Muscle layer of colon (tissue), 2 donors: ENCODE data around the gene QKI.

Source experiments
- H3K27ac ChIP-seq: one replicate; pipeline ENCODE4 v1.7.0; 2013; ENCODE audit warnings: low read depth, mild to moderate bottlenecking, low read length, moderate library complexity
- H3K27me3 ChIP-seq, 2 donors: one replicate each; pipeline ENCODE4 v1.7.0; 2013; ENCODE audit warnings: low read length in 2 of 2, mild to moderate bottlenecking in 2 of 2; ENCODE audit not compliant: insufficient read depth in 2 of 2, control insufficient read depth in 1 of 2
- H3K36me3 ChIP-seq: one replicate; pipeline ENCODE4 v1.7.0; 2013; ENCODE audit warnings: mild to moderate bottlenecking, low read length; ENCODE audit not compliant: insufficient read depth
- H3K4me1 ChIP-seq: one replicate; pipeline ENCODE4 v1.7.0; 2013; ENCODE audit warnings: mild to moderate bottlenecking, low read length; ENCODE audit not compliant: insufficient read depth
- H3K4me3 ChIP-seq, 2 donors: one replicate each; pipeline ENCODE4 v1.7.0; 2013; ENCODE audit warnings: low read length in 2 of 2, low read depth in 1 of 2, mild to moderate bottlenecking in 1 of 2, moderate library complexity in 1 of 2
- H3K9ac ChIP-seq: one replicate; pipeline ENCODE4 v1.7.0; 2013; ENCODE audit warnings: low read length
- H3K9me3 ChIP-seq: one replicate; pipeline ENCODE4 v1.7.0; 2013; ENCODE audit warnings: mild to moderate bottlenecking, low read length
- donor health status: abdominal sarcoma.
- donor health status: Adenocarcinoma of cecum.

Gene QKI

DNA sequence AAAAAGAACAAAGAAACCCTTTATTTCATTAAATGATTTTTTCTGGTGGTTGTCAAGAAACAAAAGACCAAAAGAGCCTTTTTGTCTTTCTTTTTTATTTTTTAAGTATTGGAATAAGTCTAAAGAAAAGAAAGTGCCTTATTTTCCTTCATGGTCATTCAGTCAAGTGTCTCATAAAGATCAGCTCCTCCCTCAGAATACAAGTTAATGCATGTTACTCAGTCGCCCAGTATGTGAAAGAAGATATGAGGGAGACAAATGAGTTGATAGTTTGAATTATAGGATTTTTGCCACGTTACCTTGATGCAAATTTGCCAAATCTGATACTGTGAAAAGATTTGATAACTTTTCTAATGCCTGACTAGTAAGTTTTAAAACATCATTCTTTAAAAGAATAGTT lies 157.2 kb downstream of the QKI start:
- Histone ChIP-seq H3K27ac (no peak overlapping the region), H3K4me1 (no peaks in the 10 kb centered on the region)

GRCh38 chr6:163572612-163573011 lies 158.1 kb downstream of the QKI start:
- H3K36me3 ChIP-seq = peaks cover 10% of the 10 kb centered on the region
- no peak overlapping the region for H3K9ac ChIP-seq
- no peaks in the 10 kb centered on the region for H3K27me3 ChIP-seq
- H3K9me3 ChIP-seq = no peaks in the 10 kb centered on the region
- no peak overlapping the region for H3K27ac ChIP-seq
- H3K4me3 ChIP-seq = no peak overlapping the region
- H3K4me1 ChIP-seq = no peaks in the 10 kb centered on the region

More for the DNA sequence above, 157.2 kb downstream of the QKI start:
- Histone ChIP-seq H3K36me3 (peaks cover 10% of the 10 kb centered on the region), H3K9ac (no peak overlapping the region), H3K9me3 (no peaks in the 10 kb centered on the region), H3K27me3 (no peaks in the 10 kb centered on the region), H3K4me3 (no peak overlapping the region)

DNA sequence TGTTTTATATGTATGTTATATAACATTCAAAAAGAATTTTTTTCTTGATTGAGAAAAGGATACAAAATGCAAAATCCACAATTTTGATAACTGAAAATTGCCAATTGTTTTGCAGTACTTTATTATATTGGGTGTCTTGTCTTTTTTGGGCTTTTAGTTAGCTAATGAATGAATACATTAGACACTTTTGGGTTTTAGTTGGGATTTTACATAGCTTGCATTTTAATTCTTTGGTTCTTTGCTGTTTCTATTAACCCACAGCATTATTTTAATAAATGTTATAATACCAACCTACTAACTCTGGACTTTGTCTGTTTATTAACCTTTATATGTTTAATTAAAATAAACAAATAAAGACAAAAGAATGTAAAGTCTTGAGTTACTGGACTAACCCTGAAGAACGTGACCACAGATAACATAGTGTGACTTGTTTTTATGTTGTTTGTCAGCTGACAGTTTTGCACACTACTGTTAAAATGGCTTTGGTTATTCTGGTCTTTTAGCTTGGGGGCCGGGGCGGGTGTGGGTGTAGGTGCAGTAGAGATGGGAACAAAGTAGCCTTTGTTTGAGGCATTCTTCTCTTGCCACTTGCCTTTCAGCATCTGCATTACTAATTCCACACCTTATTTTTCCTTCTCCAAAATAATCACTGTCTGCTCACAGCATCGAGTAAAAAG lies 159.1 kb downstream of the QKI start:
- Histone ChIP-seq H3K9me3 (no peaks in the 10 kb centered on the region), H3K27me3 (no peaks in the 10 kb centered on the region), H3K9ac (no peak overlapping the region), H3K4me1 (no peaks in the 10 kb centered on the region), H3K27ac (no peak overlapping the region), H3K36me3 (peaks cover 10% of the 10 kb centered on the region), H3K4me3 (no peak overlapping the region)

- H3K27ac ChIP-seq = no peak overlapping the region
- no peaks in the 10 kb centered on the region for H3K27me3 ChIP-seq
- H3K4me1 ChIP-seq = peaks cover 9% of the 10 kb centered on the region
- no peaks in the 10 kb centered on the region for H3K9me3 ChIP-seq
- H3K9ac ChIP-seq = no peak overlapping the region
- H3K4me3 ChIP-seq = no peak overlapping the region
- H3K36me3 ChIP-seq = peaks cover 2% of the 10 kb centered on the region
Measured at GRCh38 chr6:163576114-163576513, 161.6 kb downstream of the QKI start.

DNA sequence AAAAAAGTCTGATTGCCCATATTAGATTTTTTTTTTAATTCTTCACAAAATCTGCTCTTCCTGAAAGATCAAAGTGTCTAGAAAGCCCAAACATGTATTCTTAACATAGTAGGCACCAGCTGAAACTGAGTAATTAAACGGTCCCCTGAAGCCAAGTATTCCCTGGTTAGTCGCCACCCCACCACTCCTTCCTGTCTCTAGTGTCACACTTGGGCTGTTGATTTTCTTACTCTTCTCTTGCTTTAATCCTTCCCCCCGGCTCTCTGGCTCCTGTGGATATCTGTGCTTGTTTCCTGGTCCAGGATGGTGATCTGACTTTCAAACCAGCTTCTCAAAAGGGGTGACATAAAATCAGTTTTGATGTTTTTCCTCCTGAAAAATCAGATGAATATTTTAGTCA lies 162.9 kb downstream of the QKI start:
- Histone ChIP-seq H3K4me1 (peaks cover 9% of the 10 kb centered on the region), H3K9me3 (no peaks in the 10 kb centered on the region), H3K4me3 (no peak overlapping the region), H3K27ac (no peak overlapping the region), H3K27me3 (no peaks in the 10 kb centered on the region), H3K9ac (no peak overlapping the region), H3K36me3 (no peaks in the 10 kb centered on the region)

- Histone ChIP-seq H3K27me3 (no peaks in the 10 kb centered on the region), H3K4me3 (no peak overlapping the region), H3K4me1 (peaks cover 9% of the 10 kb centered on the region), H3K27ac (no peak overlapping the region), H3K9me3 (no peaks in the 10 kb centered on the region), H3K36me3 (no peaks in the 10 kb centered on the region), H3K9ac (no peak overlapping the region)
Measured at GRCh38 chr6:163579111-163579879, 164.8 kb downstream of the QKI start.

GRCh38 chr6:163579880-163580295 lies 165.4 kb downstream of the QKI start:
- peaks cover 9% of the 10 kb centered on the region for H3K4me1 ChIP-seq
- H3K4me3 ChIP-seq = no peak overlapping the region
- no peaks in the 10 kb centered on the region for H3K36me3 ChIP-seq
- H3K27me3 ChIP-seq = no peaks in the 10 kb centered on the region
- no peak overlapping the region for H3K9ac ChIP-seq
- no peaks in the 10 kb centered on the region for H3K9me3 ChIP-seq
- no peak overlapping the region for H3K27ac ChIP-seq

DNA sequence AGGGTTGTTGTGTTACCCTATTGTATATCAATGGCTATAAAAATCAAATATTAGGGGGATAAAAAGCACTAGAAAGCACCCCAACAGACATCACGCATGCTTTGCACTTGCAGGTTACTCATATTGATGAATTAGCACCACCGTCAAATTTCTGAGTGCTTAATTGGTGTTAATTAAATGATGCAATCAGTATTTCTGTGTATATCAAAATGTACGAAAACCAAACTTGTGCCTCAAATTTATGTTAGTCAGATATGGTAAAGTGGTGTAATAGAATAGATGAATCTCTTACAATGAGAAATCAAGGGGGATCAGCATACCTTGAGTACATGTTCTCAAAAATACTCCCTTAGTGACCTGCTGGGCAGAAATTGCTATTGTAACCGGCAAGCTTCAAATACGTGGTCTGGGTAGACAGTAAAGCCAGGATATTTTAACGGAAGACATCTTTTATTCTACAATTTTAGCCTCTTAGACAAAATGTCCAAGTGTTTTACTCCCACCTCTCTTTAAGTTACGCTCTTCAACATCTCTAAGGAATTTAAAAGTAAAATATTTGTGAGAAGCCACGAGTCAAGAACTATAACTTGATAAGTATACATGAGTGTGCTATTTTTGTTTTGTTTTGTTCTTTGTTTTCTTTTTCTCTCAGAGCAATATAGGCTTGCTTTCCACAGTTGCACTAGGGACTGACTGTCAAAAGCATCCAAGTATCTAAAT lies 166.0 kb downstream of the QKI start:
- Histone ChIP-seq H3K27ac (no peak overlapping the region), H3K9me3 (no peaks in the 10 kb centered on the region), H3K27me3 (no peaks in the 10 kb centered on the region), H3K4me1 (peaks cover 9% of the 10 kb centered on the region), H3K36me3 (no peaks in the 10 kb centered on the region), H3K4me3 (no peak overlapping the region), H3K9ac (no peak overlapping the region)

- no peak overlapping the region for H3K27ac ChIP-seq
Measured at GRCh38 chr6:163583558-163583957, 169.0 kb downstream of the QKI start.

DNA sequence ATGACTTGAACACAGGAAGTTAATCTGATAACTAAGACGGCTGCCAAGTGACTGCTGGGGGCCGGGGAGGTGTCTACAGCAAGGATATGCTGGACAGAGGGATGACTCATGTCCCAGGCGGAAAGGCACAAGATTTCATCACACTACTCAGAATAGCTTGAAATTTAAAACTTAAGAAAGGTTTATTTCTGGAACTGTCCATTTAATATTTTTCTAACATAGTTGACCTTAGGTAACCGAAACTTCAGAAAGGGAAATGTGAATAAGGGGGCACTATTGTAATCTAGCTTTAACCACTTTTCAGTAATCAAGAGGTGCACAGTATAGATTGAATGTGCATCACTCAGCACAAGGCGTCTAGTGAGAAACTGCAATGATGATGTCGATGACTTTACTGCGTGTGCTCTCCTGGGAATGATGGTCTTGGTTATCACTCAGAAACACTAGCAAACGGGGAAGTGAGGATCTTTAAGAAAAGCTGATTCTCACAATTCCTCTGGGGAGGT lies 171.5 kb downstream of the QKI start:
- no peak overlapping the region for H3K4me3 ChIP-seq
- H3K36me3 ChIP-seq = no peaks in the 10 kb centered on the region
- no peaks in the 10 kb centered on the region for H3K27me3 ChIP-seq
- no peaks in the 10 kb centered on the region for H3K9me3 ChIP-seq
- no peak overlapping the region for H3K9ac ChIP-seq
- H3K27ac ChIP-seq = no peak overlapping the region
- no peaks in the 10 kb centered on the region for H3K4me1 ChIP-seq

More at GRCh38 chr6:163583558-163583957, 169.0 kb downstream of the QKI start:
- Histone ChIP-seq H3K9me3 (no peaks in the 10 kb centered on the region), H3K9ac (no peak overlapping the region), H3K4me3 (no peak overlapping the region), H3K27me3 (no peaks in the 10 kb centered on the region), H3K4me1 (peaks cover 9% of the 10 kb centered on the region), H3K36me3 (no peaks in the 10 kb centered on the region)

GRCh38 chr6:163586888-163587287 lies 172.4 kb downstream of the QKI start:
- Histone ChIP-seq H3K27ac (no peak overlapping the region), H3K9ac (no peak overlapping the region), H3K4me1 (no peaks in the 10 kb centered on the region), H3K36me3 (no peaks in the 10 kb centered on the region), H3K27me3 (no peaks in the 10 kb centered on the region), H3K4me3 (no peak overlapping the region), H3K9me3 (no peaks in the 10 kb centered on the region)
